Activated CD4-positive, alpha-beta T cell treated with anti-CD3 and anti-CD28 coated beads, Interleukin-2, Interleukin-6, amounts not matched to agents 100 ng/mL and 50 ng/mL, durations not matched to agents 16 hours and 8 hours (primary cell): ENCODE measurements around the gene KLHDC10.
A peak's percentile ranks its signal among the peaks of the same experiment; 100 is the strongest.
"Not testable (repeated sequence)": the region's sequence is repeated elsewhere in the genome, so short reads cannot be mapped to it uniquely, and the experiment has no call there.

ENCODE experiments used
- DNase-seq: peaks from one replicate; pipeline ENCODE4 v3.0.0-alpha.2; 2020

The KLHDC10 gene

GRCh38 chr7:130079846-130080394 lies 9.6 kb downstream of the KLHDC10 start:
- no peak for DNase-seq

GRCh38 chr7:130083497-130083896 lies 13.2 kb downstream of the KLHDC10 start:
- DNase-seq, result not testable (repeated sequence)

- peak; percentile 19 for DNase-seq
These were observed 13.9 kb downstream of the KLHDC10 start for GRCh38 chr7:130084037-130084875.

- not testable (repeated sequence) for DNase-seq
These were observed 14.9 kb downstream of the KLHDC10 start for GRCh38 chr7:130085235-130085634.

- DNase-seq, result no peak
These were observed 16.6 kb downstream of the KLHDC10 start for GRCh38 chr7:130086938-130087337.

GRCh38 chr7:130087364-130087763 lies 17.0 kb downstream of the KLHDC10 start:
- no peak for DNase-seq

- peak; percentile 14 for DNase-seq
These were observed 20.6 kb downstream of the KLHDC10 start for GRCh38 chr7:130090745-130091532.

- no peak for DNase-seq
These were observed 21.7 kb downstream of the KLHDC10 start for GRCh38 chr7:130091999-130092398.

- no peak for DNase-seq
These were observed 22.3 kb downstream of the KLHDC10 start for GRCh38 chr7:130092598-130092997.

GRCh38 chr7:130095812-130096211 lies 25.5 kb downstream of the KLHDC10 start:
- DNase-seq, result no peak

- DNase-seq, result no peak
These were observed 26.0 kb downstream of the KLHDC10 start for GRCh38 chr7:130096243-130096827.

- DNase-seq, result no peak
These were observed 29.0 kb downstream of the KLHDC10 start for GRCh38 chr7:130099331-130099730.

- no peak for DNase-seq
These were observed 32.3 kb downstream of the KLHDC10 start for GRCh38 chr7:130102588-130102987.

- no peak for DNase-seq
These were observed 37.8 kb downstream of the KLHDC10 start for GRCh38 chr7:130107949-130108674.

- no peak for DNase-seq
These were observed 38.5 kb downstream of the KLHDC10 start for GRCh38 chr7:130108809-130109208.

- DNase-seq, result no peak
These were observed 41.8 kb downstream of the KLHDC10 start for GRCh38 chr7:130112093-130112492.

- no peak for DNase-seq
These were observed 42.5 kb downstream of the KLHDC10 start for GRCh38 chr7:130112662-130113425.

- DNase-seq, result not testable (repeated sequence)
These were observed 43.1 kb downstream of the KLHDC10 start for GRCh38 chr7:130113426-130113805.

- no peak for DNase-seq
These were observed 43.6 kb downstream of the KLHDC10 start for GRCh38 chr7:130113887-130114286.

- DNase-seq, result no peak
These were observed 44.0 kb downstream of the KLHDC10 start for GRCh38 chr7:130114374-130114773.

- DNase-seq, result no peak
These were observed 44.4 kb downstream of the KLHDC10 start for GRCh38 chr7:130114776-130115175.

GRCh38 chr7:130118294-130118693 lies 48.0 kb downstream of the KLHDC10 start:
- DNase-seq, result peak; percentile 7
